DMS114 treated with DMSO at 0.1 percent for 48 hours (cell line): Measurements from ENCODE around the gene CCDC197.

Source experiments
- DNase-seq: peaks from one replicate; lab custom pipeline; 2025; ENCODE audit not compliant: unreplicated experiment; lab: John Stamatoyannopoulos, UW

CCDC197 gene

DNA sequence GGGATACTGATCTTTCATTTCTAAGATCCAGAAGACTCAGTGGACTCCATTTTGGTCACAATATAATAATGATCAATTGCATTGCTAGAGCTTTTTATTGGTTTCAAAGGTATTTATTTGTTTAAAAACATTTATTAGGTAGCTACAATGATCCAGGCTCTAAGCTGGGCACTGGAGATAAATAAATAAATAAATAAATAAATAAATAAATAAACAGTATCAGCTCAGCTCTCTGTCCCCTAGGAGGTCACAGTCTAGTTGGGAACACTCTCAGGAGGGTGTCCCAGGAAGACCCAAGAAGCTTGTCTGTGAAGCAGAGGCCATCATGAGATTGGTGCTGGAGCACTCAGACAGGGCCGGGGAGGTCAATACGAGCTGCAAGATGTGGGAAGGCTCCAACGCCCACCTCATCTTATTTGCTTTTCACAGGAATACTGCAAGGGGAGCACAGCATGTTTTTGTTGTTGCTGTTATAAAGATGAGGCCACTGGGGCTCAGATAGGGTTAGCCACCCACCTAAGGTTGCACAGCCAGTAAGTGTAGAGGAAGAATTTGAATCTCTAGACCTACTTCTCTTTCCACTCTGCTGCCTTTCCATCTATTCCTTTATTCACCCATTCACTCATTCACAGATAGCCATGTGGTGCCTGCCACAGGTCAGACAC, 36.2 kb upstream of the CCDC197 start:
- DNase-seq = no peak

- DNase-seq = no peak
These were observed 35.5 kb upstream of the CCDC197 start for GRCh38 chr14:93961620-93962019.

- DNase-seq = no peak
These were observed 34.1 kb upstream of the CCDC197 start for GRCh38 chr14:93962701-93963601.

DNA sequence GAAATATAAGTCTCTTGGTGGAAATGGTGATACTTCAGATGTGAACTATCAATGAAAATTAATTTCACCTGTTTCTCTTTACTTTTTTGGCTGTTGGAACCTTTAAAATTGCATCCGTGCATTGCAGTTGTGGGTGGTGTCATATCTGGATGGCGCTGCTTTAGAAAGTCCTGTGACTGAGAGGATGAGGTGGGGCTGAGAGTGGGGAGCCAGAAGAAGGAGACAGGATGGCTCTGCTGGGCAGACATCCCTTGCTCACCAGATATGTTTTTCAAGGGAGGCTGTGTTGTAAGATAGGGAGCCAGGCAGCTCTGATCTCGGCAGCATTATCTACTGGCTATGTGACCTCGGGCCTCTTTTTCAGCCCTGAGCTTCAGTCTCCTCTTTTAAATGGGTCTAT, 33.4 kb upstream of the CCDC197 start:
- no peak for DNase-seq

DNA sequence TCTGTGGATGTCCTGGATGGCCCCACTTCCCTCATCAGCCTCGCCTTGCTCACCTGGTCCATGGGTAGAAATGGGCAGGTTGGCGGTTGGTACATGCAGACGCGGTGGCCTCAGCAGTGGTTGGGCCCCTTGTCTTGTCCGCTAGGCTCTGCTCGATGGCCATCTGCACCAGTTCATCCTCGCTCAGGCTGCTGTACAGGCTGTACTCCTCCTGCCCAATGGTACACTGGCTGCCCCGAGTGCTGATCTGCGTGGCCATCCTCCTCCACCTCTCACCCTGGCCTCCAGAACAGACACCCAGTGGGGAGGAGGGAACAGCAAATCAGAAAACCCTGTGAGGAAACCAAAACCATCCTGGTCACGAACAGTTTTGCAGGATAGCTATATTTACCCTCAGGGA, 32.8 kb upstream of the CCDC197 start:
- DNase-seq = no peak

- no peak for DNase-seq
These were observed 32.2 kb upstream of the CCDC197 start for GRCh38 chr14:93964820-93965286.

DNA sequence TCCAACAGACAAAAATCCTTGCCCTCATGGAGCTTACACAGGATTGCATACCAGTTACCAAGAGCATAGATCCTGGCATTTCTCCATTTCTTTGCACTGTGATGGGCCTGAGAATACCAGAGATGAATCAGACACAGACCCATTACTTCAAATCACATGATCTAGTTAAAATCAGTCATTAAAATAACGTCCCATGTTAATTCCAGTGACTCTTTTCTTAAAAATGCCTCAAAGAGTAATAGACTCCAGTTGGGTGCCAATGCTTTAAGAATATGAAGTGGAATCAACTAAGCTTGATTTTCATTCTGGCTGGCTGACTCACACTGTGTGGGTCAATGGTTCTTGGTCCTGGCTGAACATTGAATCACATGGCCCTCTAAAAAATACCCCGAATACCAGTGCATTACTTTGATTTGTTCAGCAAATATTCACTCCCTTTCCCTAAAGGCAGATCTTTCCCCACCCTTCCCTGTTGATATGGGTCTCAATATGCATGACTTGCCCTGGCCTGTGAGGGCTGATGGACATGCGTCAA, 31.7 kb upstream of the CCDC197 start:
- no peak for DNase-seq

DNA sequence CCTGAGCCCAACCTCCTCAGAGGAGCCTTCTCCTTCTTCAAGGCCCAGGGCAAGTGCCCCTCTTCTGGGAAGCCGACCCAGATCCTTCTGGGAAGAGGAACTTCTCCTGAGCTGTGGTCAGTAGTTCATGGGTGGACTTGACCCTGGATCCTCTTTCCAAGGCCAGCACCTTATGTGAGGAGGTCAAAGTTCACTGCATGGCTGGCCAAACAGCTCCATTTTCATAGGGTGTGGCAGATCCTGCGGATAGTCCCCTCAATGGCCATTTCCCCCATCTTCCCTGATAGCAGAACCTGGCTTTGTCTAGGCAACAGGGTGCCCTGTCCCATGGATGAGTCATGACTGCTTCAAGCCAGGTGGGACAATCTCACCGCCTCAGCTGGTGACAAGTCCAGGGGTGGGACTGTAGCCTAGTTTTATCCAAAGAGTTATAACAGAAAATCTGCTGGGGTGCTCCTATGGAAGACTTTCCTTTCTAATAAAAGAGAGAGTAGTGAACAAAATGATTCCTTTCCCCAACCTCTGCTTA, 31.1 kb upstream of the CCDC197 start:
- DNase-seq = no peak

- DNase-seq = no peak
These were observed 29.4 kb upstream of the CCDC197 start for GRCh38 chr14:93967637-93968250.

GRCh38 chr14:93969082-93969828, 27.8 kb upstream of the CCDC197 start:
- DNase-seq = no peak

GRCh38 chr14:93970585-93970964, 26.5 kb upstream of the CCDC197 start:
- no peak for DNase-seq

- DNase-seq = no peak
These were observed 26.0 kb upstream of the CCDC197 start for GRCh38 chr14:93970965-93971634.

DNA sequence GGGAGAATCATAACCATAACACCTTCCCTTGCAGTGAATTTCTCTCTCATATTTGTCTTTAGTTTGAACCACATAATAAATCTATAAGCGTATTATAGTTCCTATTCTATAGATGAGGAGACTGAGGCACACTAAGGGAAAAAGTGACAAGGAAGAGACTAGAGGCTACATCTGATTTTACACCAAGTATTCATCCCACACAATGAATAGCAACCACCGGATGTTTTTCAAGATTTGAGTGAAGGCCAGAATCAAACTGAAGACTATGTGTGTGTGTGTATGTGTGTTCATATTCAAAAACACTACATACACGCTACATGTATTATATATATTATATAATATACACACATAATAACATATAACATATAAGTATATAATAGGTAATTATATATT, 25.5 kb upstream of the CCDC197 start:
- no peak for DNase-seq

- no peak for DNase-seq
These were observed 24.4 kb upstream of the CCDC197 start for GRCh38 chr14:93972618-93973205.

- no peak for DNase-seq
These were observed 23.5 kb upstream of the CCDC197 start for GRCh38 chr14:93973607-93974006.

- DNase-seq = no peak
These were observed 22.8 kb upstream of the CCDC197 start for GRCh38 chr14:93974299-93974698.

- no peak for DNase-seq
These were observed 22.3 kb upstream of the CCDC197 start for GRCh38 chr14:93974833-93975232.

DNA sequence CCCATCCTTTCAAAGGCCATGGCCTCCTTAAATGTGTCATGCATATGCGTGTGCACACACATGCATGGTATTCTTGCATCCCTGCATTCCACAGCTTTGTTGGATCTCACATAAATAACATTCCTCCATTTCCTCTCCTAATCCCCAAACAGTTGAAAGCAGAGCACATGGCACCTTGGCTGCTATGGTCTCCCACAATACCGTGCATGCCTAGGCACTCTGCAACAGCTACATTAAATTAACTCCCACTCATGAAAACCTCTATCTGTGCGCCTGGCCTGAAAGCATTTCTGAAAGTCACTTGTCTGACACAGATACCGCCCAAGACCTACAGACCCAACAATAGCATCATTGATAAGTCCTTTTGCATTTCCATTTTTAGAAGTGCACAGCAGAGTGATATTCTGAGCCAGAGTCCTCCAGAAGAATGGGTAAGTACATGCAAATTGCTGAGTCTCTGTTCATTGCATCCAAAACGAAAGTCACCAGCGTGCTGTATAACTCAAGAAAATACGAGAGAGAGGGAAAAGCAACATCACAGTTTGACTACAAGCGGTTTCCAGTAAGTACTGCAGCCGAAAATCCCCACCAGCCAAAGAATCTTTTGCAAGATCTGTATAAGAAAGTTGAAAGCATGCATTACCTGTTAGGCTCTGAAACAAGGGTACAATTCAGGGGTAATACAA, 21.2 kb upstream of the CCDC197 start:
- no peak for DNase-seq

- no peak for DNase-seq
These were observed 20.5 kb upstream of the CCDC197 start, which contains the start of gene ASB2 for GRCh38 chr14:93976477-93977057. Gene ASB2 (minus strand): TSS chr14:93976570. CDS start chr14:93964539, 12,031 bp downstream.
